Right lobe of liver (tissue), 6 donors: ENCODE measurements around the gene MYPN. TPM values are rescaled to one million over a fixed set of nuclear protein-coding genes. Genes with fewer than 3 reads are reported as not detected.

Experiments used
- ATAC-seq, 4 donors: fragments of 200-7000 bp; cut with Tn5 transposase; one replicate each; pipeline ENCODE4 v1.9.1; 2020; ENCODE audit warnings: mild to moderate bottlenecking in 4 of 4, moderate library complexity in 4 of 4
- DNase-seq, 3 donors: peaks; one replicate each; pipeline ENCODE4 v3.0.0-alpha.2; 2020
- H3K27ac ChIP-seq, 3 donors: fragments of 200-600 bp; one replicate each; pipeline ENCODE4 v1.8.0; 2022
- H3K27me3 ChIP-seq, 2 donors: fragments of 200-600 bp; one replicate each; pipeline ENCODE4 v1.8.0; 2022
- H3K36me3 ChIP-seq, 4 donors: fragments of 200-600 bp; sonication (generic) in 1 of 4; one replicate each; pipeline versions ENCODE4 v1.5.1 to v1.8.0; 2017 to 2022; ENCODE audit warnings: control low read depth in 1 of 4
- H3K4me1 ChIP-seq, 4 donors: fragments of 200-600 bp; sonication (generic) in 1 of 4; one replicate each; pipeline versions ENCODE4 v1.5.1 to v1.8.0; 2017 to 2022; ENCODE audit warnings: control low read depth in 1 of 4
- H3K4me3 ChIP-seq, 3 donors: fragments of 200-600 bp; one replicate each; pipeline ENCODE4 v1.8.0; 2022
- H3K9me3 ChIP-seq, 4 donors: fragments of 200-600 bp; sonication (generic) in 1 of 4; one replicate each; pipeline versions ENCODE4 v1.5.1 to v1.8.0; 2017 to 2022; ENCODE audit warnings: control low read depth in 1 of 4
- POLR2A ChIP-seq: fragments of 450-650 bp; IDR thresholded peaks from one replicate; pipeline ENCODE4 v1.6.1; 2017; ENCODE audit warnings: antibody characterized with exemption, mild to moderate bottlenecking
- WGBS: methylation state at CpG from one replicate; pipeline ENCODE4 v1.1.6; 2018; ENCODE audit warnings: low coverage, low lambda C conversion rate; ENCODE audit not compliant: insufficient coverage; ENCODE audit errors: missing lambda C conversion rate; 5-methylcytosine and 5-hydroxymethylcytosine counted together
- intact Hi-C, 2 donors: fragments of 100-400 bp; cut with DNase I; formaldehyde crosslinking; loops; one replicate each; pipeline versions ENCODE4 v1.11.2 to v1.14.1; 2022
- long read RNA-seq: library from polyadenylated mRNA; unstranded; transcript quantifications from one replicate; pipeline ENCODE4 v2.0.0, GENCODE V29; 2019
- total RNA-seq, 6 experiments: library from RNA; depleted of rRNA in 2 of 6; stranded (reverse); fragments of >200 nt in 2 of 6; fragmentation: NEBNext Ultra II Directional in 3 of 6; extraction: Animal tissue kit (Norgen Biotek cat#: 25700) in 3 of 6; gene quantifications; one replicate each; pipeline versions ENCODE4 v1.1.0 to v1.2.4, GENCODE V29; 2016 to 2023
- TF ChIP-seq, protein P1 (sequence below), 4 donors: fragments of 200-600 bp in 3 of 4; fragments of 450-650 bp in 1 of 4; IDR thresholded peaks; one replicate each; pipeline versions ENCODE4 v1.5.1 to v1.8.0; 2016 to 2022; ENCODE audit warnings: antibody characterized with exemption in 4 of 4, mild to moderate bottlenecking in 2 of 4
- donor health status: DM: no; HTN: yes; CAD: no.
- donor health status: DM: no; HTN: no; CAD: no.
- donor health status: DM: no; HTN: no; CAD: no.
- donor health status: DM: no; HTN: yes; CAD: no.
- donor health status: DM: no; HTN: yes; CAD: no.

The MYPN gene, protein sequence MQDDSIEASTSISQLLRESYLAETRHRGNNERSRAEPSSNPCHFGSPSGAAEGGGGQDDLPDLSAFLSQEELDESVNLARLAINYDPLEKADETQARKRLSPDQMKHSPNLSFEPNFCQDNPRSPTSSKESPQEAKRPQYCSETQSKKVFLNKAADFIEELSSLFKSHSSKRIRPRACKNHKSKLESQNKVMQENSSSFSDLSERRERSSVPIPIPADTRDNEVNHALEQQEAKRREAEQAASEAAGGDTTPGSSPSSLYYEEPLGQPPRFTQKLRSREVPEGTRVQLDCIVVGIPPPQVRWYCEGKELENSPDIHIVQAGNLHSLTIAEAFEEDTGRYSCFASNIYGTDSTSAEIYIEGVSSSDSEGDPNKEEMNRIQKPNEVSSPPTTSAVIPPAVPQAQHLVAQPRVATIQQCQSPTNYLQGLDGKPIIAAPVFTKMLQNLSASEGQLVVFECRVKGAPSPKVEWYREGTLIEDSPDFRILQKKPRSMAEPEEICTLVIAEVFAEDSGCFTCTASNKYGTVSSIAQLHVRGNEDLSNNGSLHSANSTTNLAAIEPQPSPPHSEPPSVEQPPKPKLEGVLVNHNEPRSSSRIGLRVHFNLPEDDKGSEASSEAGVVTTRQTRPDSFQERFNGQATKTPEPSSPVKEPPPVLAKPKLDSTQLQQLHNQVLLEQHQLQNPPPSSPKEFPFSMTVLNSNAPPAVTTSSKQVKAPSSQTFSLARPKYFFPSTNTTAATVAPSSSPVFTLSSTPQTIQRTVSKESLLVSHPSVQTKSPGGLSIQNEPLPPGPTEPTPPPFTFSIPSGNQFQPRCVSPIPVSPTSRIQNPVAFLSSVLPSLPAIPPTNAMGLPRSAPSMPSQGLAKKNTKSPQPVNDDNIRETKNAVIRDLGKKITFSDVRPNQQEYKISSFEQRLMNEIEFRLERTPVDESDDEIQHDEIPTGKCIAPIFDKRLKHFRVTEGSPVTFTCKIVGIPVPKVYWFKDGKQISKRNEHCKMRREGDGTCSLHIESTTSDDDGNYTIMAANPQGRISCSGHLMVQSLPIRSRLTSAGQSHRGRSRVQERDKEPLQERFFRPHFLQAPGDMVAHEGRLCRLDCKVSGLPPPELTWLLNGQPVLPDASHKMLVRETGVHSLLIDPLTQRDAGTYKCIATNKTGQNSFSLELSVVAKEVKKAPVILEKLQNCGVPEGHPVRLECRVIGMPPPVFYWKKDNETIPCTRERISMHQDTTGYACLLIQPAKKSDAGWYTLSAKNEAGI (N-terminal part only)
- total RNA-seq: under 1 TPM in 4 of 6 experiments, not detected in 2; 0.07 to 0.31 (median 0.10) TPM
- long read RNA-seq: 0 reads

DNA sequence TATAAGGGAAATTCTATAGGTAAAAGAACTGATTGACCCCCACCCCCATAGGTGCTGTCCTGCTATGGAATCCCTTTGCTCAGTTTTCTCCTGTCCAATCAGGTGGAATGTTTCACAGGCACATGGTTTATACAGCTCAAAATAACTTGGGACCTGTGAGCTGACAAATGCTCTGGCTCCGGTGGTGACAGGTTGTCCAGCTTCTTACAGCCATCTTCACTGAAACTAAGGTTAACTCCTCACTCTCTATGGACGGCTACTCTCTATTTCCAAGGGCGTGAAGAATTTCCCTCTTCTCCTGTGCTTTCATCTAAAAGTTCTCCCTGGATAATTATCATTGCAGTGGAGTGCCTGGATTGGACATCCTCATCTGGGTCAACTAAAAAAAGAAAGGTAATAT lies at the start of gene MYPN:
MYPN (plus strand) TSS at position 158 of the 400 bp plus-strand sequence. CDS start 11,951 bp downstream, outside the sequence.
- H3K4me3 ChIP-seq: no peak within 1 kb of the TSS
- TF ChIP-seq, protein P1, sequence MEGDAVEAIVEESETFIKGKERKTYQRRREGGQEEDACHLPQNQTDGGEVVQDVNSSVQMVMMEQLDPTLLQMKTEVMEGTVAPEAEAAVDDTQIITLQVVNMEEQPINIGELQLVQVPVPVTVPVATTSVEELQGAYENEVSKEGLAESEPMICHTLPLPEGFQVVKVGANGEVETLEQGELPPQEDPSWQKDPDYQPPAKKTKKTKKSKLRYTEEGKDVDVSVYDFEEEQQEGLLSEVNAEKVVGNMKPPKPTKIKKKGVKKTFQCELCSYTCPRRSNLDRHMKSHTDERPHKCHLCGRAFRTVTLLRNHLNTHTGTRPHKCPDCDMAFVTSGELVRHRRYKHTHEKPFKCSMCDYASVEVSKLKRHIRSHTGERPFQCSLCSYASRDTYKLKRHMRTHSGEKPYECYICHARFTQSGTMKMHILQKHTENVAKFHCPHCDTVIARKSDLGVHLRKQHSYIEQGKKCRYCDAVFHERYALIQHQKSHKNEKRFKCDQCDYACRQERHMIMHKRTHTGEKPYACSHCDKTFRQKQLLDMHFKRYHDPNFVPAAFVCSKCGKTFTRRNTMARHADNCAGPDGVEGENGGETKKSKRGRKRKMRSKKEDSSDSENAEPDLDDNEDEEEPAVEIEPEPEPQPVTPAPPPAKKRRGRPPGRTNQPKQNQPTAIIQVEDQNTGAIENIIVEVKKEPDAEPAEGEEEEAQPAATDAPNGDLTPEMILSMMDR (IDR thresholded peaks at IDR 0.05): no peak
- no peak for TF ChIP-seq POLR2A
- H3K9me3 ChIP-seq: no peaks in the 10 kb centered on the region
- no peaks in the 10 kb centered on the region for H3K27me3 ChIP-seq
- peaks cover 0 to 22% (median 5%) of the 10 kb centered on the region in 4 donors for H3K4me1 ChIP-seq
- no peaks in the 10 kb centered on the region for H3K36me3 ChIP-seq
- intact Hi-C loops: no loop called here
- DNase-seq (no peak), ATAC-seq (no peak)
- WGBS: 63% methylated on average over 3 of the region's 3 CpGs
- no peak within 1 kb of the TSS for H3K27ac ChIP-seq

DNA sequence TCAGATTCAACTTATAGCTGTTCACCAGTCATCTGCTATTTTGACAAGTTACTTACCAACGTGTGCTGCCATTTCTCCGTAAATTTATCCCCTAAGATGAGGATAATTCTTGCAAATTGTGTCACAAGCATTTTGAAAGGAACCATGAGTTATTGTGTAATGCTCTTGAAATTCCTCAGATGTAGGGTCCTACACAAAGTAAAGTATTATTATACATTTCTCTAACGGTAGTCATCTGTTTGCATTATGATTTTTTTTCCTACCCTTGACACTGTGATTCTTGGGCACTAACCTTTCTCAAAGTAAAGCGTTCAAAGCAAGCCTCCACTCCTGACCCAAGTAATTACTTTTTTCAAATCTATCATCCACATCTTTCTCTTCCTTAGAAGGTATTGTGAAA lies 42.3 kb upstream of the MYPN start:
- peaks cover 0 to 18% (median 0%) of the 10 kb centered on the region in 4 donors for H3K36me3 ChIP-seq
- DNase-seq (no peak), ATAC-seq (no peak)
- no peak overlapping the region for H3K27ac ChIP-seq
- no peak for TF ChIP-seq POLR2A
- TF ChIP-seq, protein P1 (IDR thresholded peaks at IDR 0.05): no peak
- 73% methylated on average over 4 of the region's 4 CpGs for WGBS
- H3K27me3 ChIP-seq: no peaks in the 10 kb centered on the region
- intact Hi-C loops: no loop called here
- H3K4me1 ChIP-seq: peaks cover 0 to under 1% (median 0%) of the 10 kb centered on the region in 4 donors
- no peaks in the 10 kb centered on the region for H3K9me3 ChIP-seq
- H3K4me3 ChIP-seq: no peak overlapping the region

DNA sequence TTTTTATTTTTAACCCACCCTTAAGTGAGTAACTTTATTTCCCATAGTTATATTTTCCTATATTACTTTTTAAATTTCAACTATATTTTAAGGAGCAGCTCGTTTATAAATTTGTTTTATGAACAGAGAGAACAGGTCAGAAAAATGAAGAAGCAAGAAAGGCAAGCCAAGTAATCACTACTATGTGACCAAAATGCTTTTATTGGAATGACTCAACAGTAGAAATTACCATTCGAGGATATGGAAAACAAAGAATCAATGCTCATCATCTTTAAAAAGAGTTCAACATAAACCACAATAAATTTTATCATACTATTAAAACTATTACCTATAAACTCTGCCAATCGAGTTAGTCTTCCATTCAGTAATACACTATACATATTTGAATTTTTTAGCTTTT lies 41.8 kb upstream of the MYPN start:
- H3K27ac ChIP-seq: no peak overlapping the region

More for the DNA sequence above, 41.8 kb upstream of the MYPN start:
- no peak for ATAC-seq
- no peak overlapping the region for H3K4me3 ChIP-seq
- intact Hi-C loops: no loop called here
- H3K4me1 ChIP-seq: peaks cover 0 to 5% (median 0%) of the 10 kb centered on the region in 4 donors
- WGBS: 75% methylated on average over 3 of the region's 3 CpGs
- DNase-seq: no peak
- TF ChIP-seq, protein P1 (IDR thresholded peaks at IDR 0.05): no peak
- no peaks in the 10 kb centered on the region for H3K27me3 ChIP-seq
- no peaks in the 10 kb centered on the region for H3K9me3 ChIP-seq
- H3K36me3 ChIP-seq: peaks cover 0 to 18% (median 0%) of the 10 kb centered on the region in 4 donors
